ENCODE results near the gene POFUT1. TPM values are rescaled to one million over a fixed set of nuclear protein-coding genes. Genes with fewer than 3 reads are reported as not detected.

Gene POFUT1
- total and polyA plus RNA-seq, 9 of the 15 experiments (the other 6 are each of a cell fraction or from before 2014, with no cell fraction given), result 3.5 to 44.7 (median 23.5) TPM

GRCh38 chr20:32160341-32160740, 47.3 kb upstream of the POFUT1 start:
- H4K20me1 ChIP-seq (replicated peaks; ENCODE audit: control insufficient read depth, insufficient read depth, low read length), result no peaks in the 10 kb centered on the region
- peak overlapping the region; percentile 85; the same call in 2 of the 3 replicates for H3K27ac ChIP-seq (ENCODE audit: extremely low read depth, low read depth, low read length)
- no peaks in the 10 kb centered on the region for H3K27me3 ChIP-seq (ENCODE audit: control insufficient read depth in 2 of 2, insufficient read depth in 2 of 2, low read length in 2 of 2)
- DNase-seq (ENCODE audit: extremely low read depth in 1 of 4, low spot score in 3 of 4) (no peak), ATAC-seq (no peak), FAIRE-seq (no peak)
- ChIA-PET CTCF (ENCODE audit: low intra/inter-chr PET ratio) (interaction anchor here (1.3 kb wide), 1 partner anchor 493 kb away, joined by 3 read pairs; no protein-coding TSS in a partner anchor), POLR2A (interaction anchor here (0.5 to 1.1 kb wide), 2 partner anchors 9 to 225 kb away, joined by 3 read pairs; no protein-coding TSS in a partner anchor)
- BruUV-seq (replicated peaks), result no TSS peak
- in situ Hi-C loops (cut with MboI) (loop anchor here (25.0 kb wide), 1 partner anchor 502 kb away; the partner anchor contains the start of gene C20orf203), intact Hi-C loops (cut with micrococcal nuclease) (no loop called here)
- H3K9ac ChIP-seq (ENCODE audit: insufficient read depth in 1 of 2, low read depth in 2 of 2, low read length in 2 of 2), result peak overlapping the region in 1 of 2 experiments; percentile 47; a peak in 1 of 4 replicates
- WGBS (ENCODE audit: insufficient coverage, low coverage, missing lambda C conversion rate), result 90% methylated on average over 5 of the region's 5 CpGs
- H3K4me2 ChIP-seq (ENCODE audit: insufficient read depth, low read length), result peak overlapping the region; percentile 48; the same call in 1 of the 2 replicates
- H3K36me3 ChIP-seq (ENCODE audit: control insufficient read depth, insufficient read depth, low read length), result peaks cover 78% of the 10 kb centered on the region
- no peak overlapping the region for H3K4me3 ChIP-seq
- H3K9me1 ChIP-seq (ENCODE audit: control insufficient read depth, insufficient read depth, low read length), result no peaks in the 10 kb centered on the region
- H3K4me1 ChIP-seq (replicated peaks in 1 of 2; ENCODE audit: control insufficient read depth in 2 of 2, insufficient read depth in 2 of 2, low read length in 2 of 2), result peaks cover 10 to 14% of the 10 kb centered on the region in 2 experiments
- TF ChIP-seq, protein P1, sequence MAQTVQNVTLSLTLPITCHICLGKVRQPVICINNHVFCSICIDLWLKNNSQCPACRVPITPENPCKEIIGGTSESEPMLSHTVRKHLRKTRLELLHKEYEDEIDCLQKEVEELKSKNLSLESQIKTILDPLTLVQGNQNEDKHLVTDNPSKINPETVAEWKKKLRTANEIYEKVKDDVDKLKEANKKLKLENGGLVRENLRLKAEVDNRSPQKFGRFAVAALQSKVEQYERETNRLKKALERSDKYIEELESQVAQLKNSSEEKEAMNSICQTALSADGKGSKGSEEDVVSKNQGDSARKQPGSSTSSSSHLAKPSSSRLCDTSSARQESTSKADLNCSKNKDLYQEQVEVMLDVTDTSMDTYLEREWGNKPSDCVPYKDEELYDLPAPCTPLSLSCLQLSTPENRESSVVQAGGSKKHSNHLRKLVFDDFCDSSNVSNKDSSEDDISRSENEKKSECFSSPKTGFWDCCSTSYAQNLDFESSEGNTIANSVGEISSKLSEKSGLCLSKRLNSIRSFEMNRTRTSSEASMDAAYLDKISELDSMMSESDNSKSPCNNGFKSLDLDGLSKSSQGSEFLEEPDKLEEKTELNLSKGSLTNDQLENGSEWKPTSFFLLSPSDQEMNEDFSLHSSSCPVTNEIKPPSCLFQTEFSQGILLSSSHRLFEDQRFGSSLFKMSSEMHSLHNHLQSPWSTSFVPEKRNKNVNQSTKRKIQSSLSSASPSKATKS (CRISPR knock-in tag; IDR thresholded peaks at IDR 0.05), result no peak
- TF ChIP-seq PCBP2 (IDR thresholded peaks at IDR 0.05; ENCODE audit: low read depth, low read length, poor library complexity, severe bottlenecking) (no peak), MEIS2 (IDR thresholded peaks at IDR 0.05; ENCODE audit: partially characterized antibody) (no peak)
- H3K79me2 ChIP-seq (ENCODE audit: control insufficient read depth, insufficient read depth, low read length), result no peaks in the 10 kb centered on the region
- no peak overlapping the region for H2AFZ ChIP-seq (ENCODE audit: low read depth, low read length)
- H3K9me3 ChIP-seq (replicated peaks; ENCODE audit: control insufficient read depth, insufficient read depth, low read depth, low read length), result no peaks in the 10 kb centered on the region

All from K562 (cell line).